ENCODE measurements around the gene CDH23. TPM values are rescaled to one million over a fixed set of nuclear protein-coding genes. Genes with fewer than 3 reads are reported as not detected.

CDH23 gene
- total RNA-seq, 1 donor from 2014 or later: 10.3 TPM

- H3K27me3 ChIP-seq: no peaks in the 10 kb centered on the region
- DNase-seq (ENCODE audit: extremely low spot score in 2 of 2): no peak
- H3K27ac ChIP-seq: no peak overlapping the region
- H3K4me3 ChIP-seq: no peak overlapping the region
- no peaks in the 10 kb centered on the region for H3K4me1 ChIP-seq
- TF ChIP-seq POLR2AphosphoS5 (IDR thresholded peaks at IDR 0.05; ENCODE audit: insufficient read depth in 1 of 2, low read depth in 1 of 2) (no peak), CTCF (IDR thresholded peaks at IDR 0.05) (no peak), POLR2A (IDR thresholded peaks at IDR 0.05) (no peak)
- H3K36me3 ChIP-seq: no peaks in the 10 kb centered on the region
- intact Hi-C loops (cut with DNase I): no loop called here
- H3K9me3 ChIP-seq: no peaks in the 10 kb centered on the region
Measured at GRCh38 chr10:71700731-71701368, 304.1 kb downstream of the CDH23 start.

- Histone ChIP-seq H3K9me3 (no peaks in the 10 kb centered on the region), H3K4me3 (no peak overlapping the region), H3K4me1 (no peaks in the 10 kb centered on the region), H3K27ac (no peak overlapping the region), H3K27me3 (no peaks in the 10 kb centered on the region), H3K36me3 (no peaks in the 10 kb centered on the region)
- TF ChIP-seq POLR2AphosphoS5 (IDR thresholded peaks at IDR 0.05; ENCODE audit: insufficient read depth in 1 of 2, low read depth in 1 of 2): no peak
- TF ChIP-seq POLR2A (IDR thresholded peaks at IDR 0.05): no peak
- TF ChIP-seq CTCF (IDR thresholded peaks at IDR 0.05): no peak
- intact Hi-C loops (cut with DNase I): no loop called here
- DNase-seq (ENCODE audit: extremely low spot score in 2 of 2): no peak
Measured at GRCh38 chr10:71701496-71702132, 304.9 kb downstream of the CDH23 start.

- intact Hi-C loops (cut with DNase I): no loop called here
- Histone ChIP-seq H3K9me3 (no peaks in the 10 kb centered on the region), H3K4me1 (peaks cover 7% of the 10 kb centered on the region), H3K4me3 (no peak overlapping the region), H3K27ac (no peak overlapping the region), H3K36me3 (no peaks in the 10 kb centered on the region), H3K27me3 (no peaks in the 10 kb centered on the region)
- no peak for TF ChIP-seq POLR2AphosphoS5 (IDR thresholded peaks at IDR 0.05; ENCODE audit: insufficient read depth in 1 of 2, low read depth in 1 of 2)
- no peak for TF ChIP-seq CTCF (IDR thresholded peaks at IDR 0.05)
- TF ChIP-seq POLR2A (IDR thresholded peaks at IDR 0.05): no peak
- no peak for DNase-seq (ENCODE audit: extremely low spot score in 2 of 2)
Measured at GRCh38 chr10:71703577-71703976, 306.9 kb downstream of the CDH23 start.

GRCh38 chr10:71704816-71705215, 308.1 kb downstream of the CDH23 start:
- no peak overlapping the region for H3K4me3 ChIP-seq
- intact Hi-C loops (cut with DNase I): no loop called here
- no peaks in the 10 kb centered on the region for H3K27me3 ChIP-seq
- no peaks in the 10 kb centered on the region for H3K36me3 ChIP-seq
- peaks cover 7% of the 10 kb centered on the region for H3K4me1 ChIP-seq
- no peak overlapping the region for H3K27ac ChIP-seq
- no peaks in the 10 kb centered on the region for H3K9me3 ChIP-seq
- no peak for DNase-seq (ENCODE audit: extremely low spot score in 2 of 2)
- no peak for TF ChIP-seq POLR2A (IDR thresholded peaks at IDR 0.05)
- TF ChIP-seq CTCF (IDR thresholded peaks at IDR 0.05): no peak
- no peak for TF ChIP-seq POLR2AphosphoS5 (IDR thresholded peaks at IDR 0.05; ENCODE audit: insufficient read depth in 1 of 2, low read depth in 1 of 2)

GRCh38 chr10:71705582-71705981, 308.9 kb downstream of the CDH23 start:
- Histone ChIP-seq H3K4me1 (peaks cover 7% of the 10 kb centered on the region), H3K9me3 (no peaks in the 10 kb centered on the region), H3K4me3 (no peak overlapping the region), H3K27ac (no peak overlapping the region), H3K27me3 (no peaks in the 10 kb centered on the region), H3K36me3 (no peaks in the 10 kb centered on the region)
- no peak for TF ChIP-seq POLR2A (IDR thresholded peaks at IDR 0.05)
- no peak for TF ChIP-seq CTCF (IDR thresholded peaks at IDR 0.05)
- TF ChIP-seq POLR2AphosphoS5 (IDR thresholded peaks at IDR 0.05; ENCODE audit: insufficient read depth in 1 of 2, low read depth in 1 of 2): no peak
- DNase-seq (ENCODE audit: extremely low spot score in 2 of 2): no peak
- intact Hi-C loops (cut with DNase I): no loop called here

All from vagina (tissue), 2 donors.